ENCODE measurements around the gene MOG.
"Not testable (repeated sequence)": the region's sequence is repeated elsewhere in the genome, so short reads cannot be mapped to it uniquely, and the experiment has no call there.

MOG gene

GRCh38 chr6:29667158-29667557, 10.3 kb downstream of the MOG start:
- no peak overlapping the region for H3K27ac ChIP-seq
- no peak for TF ChIP-seq CTCF (IDR thresholded peaks at IDR 0.05)
- no peak for TF ChIP-seq ZFX (IDR thresholded peaks at IDR 0.05; ENCODE audit: borderline replicate concordance)

GRCh38 chr6:29671026-29671425, 14.1 kb downstream of the MOG start:
- H3K27ac ChIP-seq, result no peak overlapping the region

GRCh38 chr6:29672116-29672515, 15.2 kb downstream of the MOG start:
- not testable (repeated sequence) for H3K27ac ChIP-seq

More at GRCh38 chr6:29671026-29671425, 14.1 kb downstream of the MOG start:
- TF ChIP-seq CTCF (IDR thresholded peaks at IDR 0.05) (no peak), ZFX (IDR thresholded peaks at IDR 0.05; ENCODE audit: borderline replicate concordance) (no peak)

GRCh38 chr6:29673161-29673560, 16.3 kb downstream of the MOG start:
- H3K27ac ChIP-seq, result no peak overlapping the region
- TF ChIP-seq ZFX (IDR thresholded peaks at IDR 0.05; ENCODE audit: borderline replicate concordance) (no peak), CTCF (IDR thresholded peaks at IDR 0.05) (no peak)

- TF ChIP-seq CTCF (IDR thresholded peaks at IDR 0.05) (no peak), ZFX (IDR thresholded peaks at IDR 0.05; ENCODE audit: borderline replicate concordance) (no peak)
- no peak overlapping the region for H3K27ac ChIP-seq
Observed at GRCh38 chr6:29674008-29674407, 17.1 kb downstream of the MOG start.

- H3K27ac ChIP-seq, result no peak overlapping the region
- TF ChIP-seq CTCF (IDR thresholded peaks at IDR 0.05), result no peak
- TF ChIP-seq ZFX (IDR thresholded peaks at IDR 0.05; ENCODE audit: borderline replicate concordance), result no peak
Observed at GRCh38 chr6:29675561-29675960, 18.7 kb downstream of the MOG start.

GRCh38 chr6:29676981-29677601, 20.2 kb downstream of the MOG start:
- no peak for TF ChIP-seq CTCF (IDR thresholded peaks at IDR 0.05)
- no peak for TF ChIP-seq ZFX (IDR thresholded peaks at IDR 0.05; ENCODE audit: borderline replicate concordance)
- no peak overlapping the region for H3K27ac ChIP-seq

GRCh38 chr6:29678114-29678513, 21.2 kb downstream of the MOG start:
- no peak overlapping the region for H3K27ac ChIP-seq
- TF ChIP-seq CTCF (IDR thresholded peaks at IDR 0.05) (no peak), ZFX (IDR thresholded peaks at IDR 0.05; ENCODE audit: borderline replicate concordance) (no peak)

Data from 22Rv1 (cell line).